ENCODE results near the gene EVA1B.

The EVA1B gene

DNA sequence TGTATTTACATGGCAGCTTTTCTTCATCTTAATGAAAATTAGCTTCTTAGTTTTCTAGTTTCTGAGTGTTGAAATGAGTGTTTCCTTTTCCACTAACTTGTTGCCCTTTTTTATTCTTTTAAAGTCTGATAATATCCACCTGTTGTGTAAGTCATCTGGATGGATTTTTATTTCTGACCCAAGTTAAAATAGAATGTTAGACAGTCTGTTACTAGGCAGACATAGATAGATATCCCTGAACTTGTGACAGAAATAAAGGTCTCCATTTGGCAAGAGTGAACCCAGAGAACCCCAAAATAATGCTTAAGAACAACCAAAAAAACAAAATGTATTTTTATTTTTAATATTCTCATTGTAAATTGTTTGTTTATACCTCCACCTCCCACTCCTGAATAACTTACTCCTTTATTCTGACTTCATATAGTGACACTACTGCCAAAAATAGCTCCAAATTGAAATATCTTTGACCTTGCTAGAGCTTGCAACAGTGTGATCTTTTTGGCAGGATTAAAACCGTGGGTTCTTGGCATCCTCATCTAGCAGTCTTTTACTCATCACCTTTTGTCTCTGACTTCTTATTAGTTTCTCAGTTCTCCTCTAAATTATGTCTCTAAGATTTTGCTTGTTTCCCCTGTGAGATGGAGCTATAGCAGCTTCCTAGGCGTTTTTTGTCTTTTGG is 44.2 kb downstream of the EVA1B start:
- no peak for DNase-seq (ENCODE audit: low read depth)

DNA sequence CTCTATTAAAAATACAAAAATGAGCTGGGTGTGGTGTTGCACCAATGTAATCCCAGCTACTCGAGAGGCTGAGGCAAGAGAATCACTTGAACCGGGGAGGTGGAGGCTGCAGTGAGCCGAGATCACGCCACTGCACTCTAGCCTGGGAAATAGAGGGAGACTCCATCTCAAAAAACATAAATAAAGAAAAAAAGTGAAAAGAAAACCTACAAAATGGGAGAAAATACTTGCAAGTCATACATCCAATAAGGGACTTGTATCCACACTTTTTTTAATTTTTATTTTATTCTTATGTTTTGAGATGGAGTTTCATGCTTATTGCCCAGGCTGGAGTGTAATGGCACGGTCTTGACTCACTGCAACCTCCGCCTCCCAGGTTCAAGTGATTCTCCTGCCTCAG is 46.8 kb downstream of the EVA1B start:
- DNase-seq (ENCODE audit: low read depth) = no peak

DNA sequence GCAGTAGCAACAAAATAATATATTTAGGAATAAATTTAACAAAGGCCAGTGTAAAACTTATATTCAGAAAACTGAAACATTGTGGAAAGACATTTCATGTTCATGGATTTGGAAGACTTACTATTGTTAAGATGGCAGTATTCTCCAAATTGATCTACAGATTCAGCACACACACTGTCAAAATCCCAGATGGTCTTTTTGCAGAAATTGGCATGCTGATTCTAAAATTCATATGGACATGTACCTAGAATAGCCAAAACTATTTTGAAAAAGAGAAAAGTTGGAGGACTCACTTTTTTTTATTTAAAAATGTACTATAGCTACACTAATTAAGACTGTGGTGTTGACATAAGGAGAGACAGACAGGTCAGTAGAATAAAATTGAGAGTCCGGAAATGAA is 49.2 kb downstream of the EVA1B start:
- no peak for DNase-seq (ENCODE audit: low read depth)

DNA sequence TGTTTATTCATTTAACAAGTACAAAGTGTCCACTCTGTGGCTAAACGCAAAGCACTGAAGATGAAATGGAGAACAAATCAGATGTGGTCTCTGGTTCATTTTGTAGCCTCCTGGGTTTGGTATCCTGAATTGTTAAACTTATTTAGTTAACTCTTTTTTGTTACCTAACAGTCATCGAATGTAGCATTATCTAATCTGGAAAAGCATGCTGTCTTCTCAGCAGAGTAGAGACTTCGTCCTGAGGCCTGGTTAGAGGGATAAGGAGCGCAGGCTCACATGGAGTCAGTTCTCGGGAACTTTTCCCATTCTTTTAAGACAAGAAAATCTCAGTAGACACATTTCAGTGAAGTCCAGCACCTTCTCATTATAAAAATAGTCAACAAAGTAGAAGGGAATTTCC is 50.4 kb downstream of the EVA1B start:
- DNase-seq (ENCODE audit: low read depth) = no peak
